COLO668 (cell line): Measurements from ENCODE around the gene CTIF.

Experiments
- DNase-seq: peaks from one replicate; lab custom pipeline; 2025; ENCODE audit not compliant: unreplicated experiment; lab: John Stamatoyannopoulos, UW

Gene CTIF

DNA sequence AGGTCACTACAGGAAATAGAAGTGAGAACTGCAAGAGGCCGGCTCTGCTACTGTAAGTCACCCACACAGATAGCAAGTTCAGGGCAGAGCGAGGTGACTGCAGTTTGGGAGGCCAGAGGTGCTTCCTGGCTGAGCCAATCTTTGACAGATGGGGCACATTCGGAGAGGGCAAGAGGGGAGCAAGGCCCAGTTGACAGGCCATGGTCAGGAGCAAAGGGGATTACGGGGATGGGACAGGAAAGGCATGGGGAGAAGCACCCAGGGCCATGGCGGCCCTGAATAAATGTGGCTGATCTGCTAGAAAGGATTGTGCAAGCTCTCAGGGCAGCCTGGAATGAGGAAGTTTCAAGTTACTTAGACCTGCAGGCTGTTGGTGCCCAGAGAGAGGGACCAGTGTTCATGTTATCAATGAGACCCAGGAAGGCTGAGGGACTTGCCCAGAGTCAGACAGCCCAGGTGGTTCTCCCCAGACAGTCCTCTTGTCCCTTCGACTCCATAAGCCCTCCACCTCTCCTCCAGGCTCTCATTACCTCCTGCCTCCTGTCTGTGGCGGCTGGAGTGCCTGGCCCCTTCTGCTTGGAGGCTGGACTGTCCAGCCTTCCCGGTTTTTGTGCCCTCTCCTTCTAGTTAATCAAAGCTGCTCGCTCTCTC is 123.3 kb downstream of the CTIF start:
- DNase-seq, result no peak

DNA sequence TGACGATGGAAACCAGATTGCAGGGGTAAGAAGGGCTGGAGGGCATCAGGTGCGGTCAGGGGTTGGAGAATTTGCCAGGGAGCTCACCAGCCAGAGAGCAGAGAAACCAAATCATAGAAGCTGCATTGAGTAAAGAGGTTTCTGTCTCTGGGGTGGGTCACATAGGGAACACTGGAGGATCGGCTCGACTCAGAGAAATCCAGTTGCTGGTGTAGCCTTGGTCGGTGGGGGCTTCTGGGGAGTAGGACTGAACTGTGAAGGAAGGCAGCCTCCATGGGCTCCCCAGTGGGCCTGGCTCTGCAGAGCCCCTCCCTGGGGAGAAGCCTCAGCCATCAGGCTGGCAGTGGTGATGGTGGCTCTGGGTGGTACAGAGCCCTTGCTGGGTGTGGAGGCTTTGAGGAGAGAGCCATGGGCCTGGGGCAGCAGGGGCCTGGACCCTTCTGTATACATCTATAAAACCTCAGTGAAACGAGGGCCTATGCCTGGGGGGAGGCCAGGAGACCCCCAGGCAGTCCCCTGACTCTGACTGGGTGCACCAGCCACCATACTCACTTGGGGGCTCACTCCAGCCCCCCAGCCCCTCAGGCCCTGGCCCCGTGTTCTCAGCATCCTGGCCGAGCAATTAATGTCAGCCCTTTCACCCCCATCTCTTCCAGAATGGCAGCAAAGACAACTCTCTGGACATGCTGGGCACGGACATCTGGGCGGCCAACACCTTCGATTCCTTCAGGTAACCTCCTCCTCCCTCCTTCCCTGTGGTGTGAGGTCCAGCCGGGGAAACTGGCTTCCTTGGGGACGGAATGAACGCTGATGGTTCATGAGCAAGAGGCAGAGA is 124.5 kb downstream of the CTIF start:
- DNase-seq, result no peak

DNA sequence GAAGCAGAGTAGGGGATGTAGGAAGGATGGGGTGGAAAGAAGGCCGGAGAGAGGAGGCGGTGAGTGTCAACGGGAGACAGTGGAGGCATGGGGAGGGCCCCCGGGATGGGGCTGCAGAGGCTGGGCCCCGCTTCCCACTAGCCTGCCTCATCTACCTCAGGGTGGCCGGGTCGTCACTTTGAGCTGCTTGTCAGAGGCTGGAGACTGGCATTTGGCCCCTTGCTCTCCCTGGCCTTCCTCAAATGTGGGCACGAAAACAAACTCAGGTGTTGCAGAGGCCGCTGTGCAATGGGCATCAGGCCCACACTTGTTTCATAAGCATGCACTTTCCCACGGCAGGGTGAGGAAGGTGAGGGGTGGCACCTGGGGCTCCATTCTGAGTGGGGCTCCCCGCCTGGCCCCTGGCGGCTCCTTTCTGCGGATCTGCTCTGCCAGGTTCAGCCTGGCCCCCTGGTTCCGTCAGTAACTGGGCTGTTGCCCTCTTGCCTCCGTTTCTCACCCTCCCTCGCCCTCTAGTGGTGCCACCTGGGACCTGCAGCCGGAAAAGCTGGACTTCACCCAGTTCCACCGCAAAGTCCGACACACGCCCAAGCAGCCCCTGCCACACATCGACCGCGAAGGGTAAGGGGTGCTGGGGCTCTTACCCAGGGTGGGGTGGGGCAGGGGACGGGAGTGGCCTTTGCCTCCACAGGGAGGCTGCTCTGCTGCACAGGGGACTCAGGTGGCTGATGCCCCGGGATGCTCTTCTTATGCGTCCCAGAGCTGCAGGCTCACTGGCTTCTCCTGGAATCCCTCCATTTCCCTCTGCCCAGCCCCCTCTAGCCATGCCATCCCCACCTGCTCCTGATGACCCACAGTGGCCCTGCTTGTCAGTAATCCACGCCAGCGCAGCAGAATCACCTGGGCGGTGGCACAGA is 125.4 kb downstream of the CTIF start:
- peak; percentile 62 for DNase-seq

DNA sequence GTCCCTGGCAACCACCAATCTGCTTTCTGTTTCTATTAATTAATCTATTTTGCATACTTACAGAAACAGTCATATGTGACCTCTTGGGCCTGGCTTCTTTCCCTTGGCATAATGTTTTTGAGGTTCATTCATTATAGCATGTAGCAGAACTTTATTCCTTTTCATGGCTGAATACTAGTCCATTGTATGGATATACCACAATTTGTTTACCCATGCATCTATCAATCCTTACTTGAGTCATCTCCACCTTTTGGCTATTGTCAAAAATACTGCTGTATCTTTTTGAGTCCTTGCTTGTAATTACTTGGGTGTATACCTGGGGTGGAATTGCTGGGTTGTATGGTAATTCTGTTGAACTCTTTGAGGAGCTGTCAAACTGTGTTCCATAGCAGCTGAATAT is 126.8 kb downstream of the CTIF start:
- no peak for DNase-seq

DNA sequence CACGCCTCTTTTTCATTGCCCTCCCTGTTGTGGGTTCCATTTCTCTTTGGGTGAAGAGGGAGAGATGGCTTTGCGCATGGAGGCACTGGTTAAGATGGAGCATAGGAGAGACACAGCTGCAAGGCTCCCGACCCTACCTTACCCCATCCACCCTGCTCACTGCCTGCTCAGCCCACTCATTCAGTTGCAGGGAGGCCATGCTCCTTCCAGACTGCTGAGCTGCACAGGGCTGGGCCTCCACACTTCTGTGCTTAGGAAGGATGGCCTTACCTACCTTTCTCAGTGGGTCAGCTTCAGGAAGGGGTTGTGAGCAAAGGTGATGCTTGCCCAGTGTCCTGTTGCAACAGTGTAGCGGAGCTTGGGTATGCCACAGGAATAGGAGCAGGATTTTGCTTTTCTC is 127.8 kb downstream of the CTIF start:
- no peak for DNase-seq

DNA sequence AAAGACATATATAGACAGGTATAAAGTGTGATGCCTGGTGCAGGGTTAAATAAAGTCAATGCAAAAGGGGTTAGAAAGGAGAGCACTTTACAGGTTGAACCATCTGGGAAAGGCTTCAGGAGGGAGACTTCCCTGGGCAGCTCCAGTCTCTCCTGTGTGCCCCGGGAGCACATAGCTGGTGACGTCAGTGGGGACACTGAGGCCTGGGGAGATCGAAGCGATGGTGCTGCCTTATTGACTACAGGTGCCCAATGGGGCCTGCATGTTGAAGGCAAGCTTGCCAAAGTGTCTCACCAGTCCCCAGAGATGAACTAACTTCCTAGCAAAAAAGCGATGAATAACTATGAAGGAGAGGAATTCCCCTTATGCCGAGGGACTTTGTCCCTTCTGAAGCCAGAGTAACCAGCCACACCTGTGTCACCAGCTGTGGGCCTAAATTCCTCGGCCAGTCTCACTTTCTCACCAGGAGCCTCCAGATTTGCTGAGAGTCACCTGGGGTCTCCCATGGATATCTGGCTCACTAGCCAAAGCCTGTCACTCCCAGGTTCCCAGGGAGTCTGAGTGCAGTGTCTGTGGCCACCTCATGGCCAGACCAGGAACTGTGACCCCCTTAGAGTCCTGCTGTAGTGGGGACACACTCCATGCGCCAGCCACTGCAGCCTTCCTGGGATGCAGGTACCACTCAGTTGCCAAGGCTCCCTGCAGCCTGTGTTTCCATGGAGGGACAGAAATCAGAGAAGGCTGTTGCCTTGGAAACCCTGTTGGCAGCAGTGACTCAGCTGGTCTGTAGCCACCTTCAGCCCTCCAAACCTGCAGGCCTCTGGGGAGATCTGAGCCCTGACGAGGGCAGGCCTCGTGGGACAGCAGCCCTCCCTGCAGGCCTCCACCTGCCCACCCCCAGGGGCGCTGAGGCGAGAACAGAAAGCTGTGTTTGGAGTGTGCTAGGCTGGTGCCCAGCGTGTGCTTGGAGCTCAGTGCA is 128.7 kb downstream of the CTIF start:
- peak; percentile 56 for DNase-seq

DNA sequence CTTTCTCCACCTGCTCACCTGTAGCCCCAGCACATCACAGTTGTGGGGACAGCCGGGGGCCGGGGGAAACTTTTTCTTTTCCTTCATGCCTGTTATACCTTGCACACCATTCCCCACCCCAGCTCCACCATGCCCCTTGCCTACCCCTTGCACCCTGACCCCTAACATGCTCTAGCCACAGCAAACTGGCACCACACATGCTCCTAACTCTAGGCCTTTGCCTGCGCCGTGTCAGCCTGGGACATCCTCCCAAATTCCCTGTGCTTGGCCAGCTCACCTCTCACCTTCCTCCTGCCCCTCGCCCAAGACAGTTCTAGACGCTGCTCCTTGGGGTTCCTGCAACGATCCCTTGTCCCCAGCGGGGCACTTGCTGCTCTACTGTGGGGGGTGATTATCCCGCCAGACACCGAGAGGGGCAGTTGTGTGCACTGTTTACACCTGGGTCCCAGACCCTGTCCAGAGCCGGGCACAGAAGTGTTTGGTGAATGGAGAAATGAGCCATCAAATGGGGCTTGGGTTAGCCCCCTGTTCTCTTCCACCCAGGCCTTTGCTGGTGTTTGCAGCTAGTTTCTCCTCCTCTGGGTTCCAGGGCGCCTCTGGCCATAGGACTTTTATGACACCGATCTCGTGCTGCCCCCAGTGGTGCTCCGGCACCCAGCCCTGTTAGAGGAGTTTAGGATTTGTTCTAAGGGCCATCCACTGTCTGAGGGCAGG is 129.8 kb downstream of the CTIF start:
- DNase-seq, result no peak

DNA sequence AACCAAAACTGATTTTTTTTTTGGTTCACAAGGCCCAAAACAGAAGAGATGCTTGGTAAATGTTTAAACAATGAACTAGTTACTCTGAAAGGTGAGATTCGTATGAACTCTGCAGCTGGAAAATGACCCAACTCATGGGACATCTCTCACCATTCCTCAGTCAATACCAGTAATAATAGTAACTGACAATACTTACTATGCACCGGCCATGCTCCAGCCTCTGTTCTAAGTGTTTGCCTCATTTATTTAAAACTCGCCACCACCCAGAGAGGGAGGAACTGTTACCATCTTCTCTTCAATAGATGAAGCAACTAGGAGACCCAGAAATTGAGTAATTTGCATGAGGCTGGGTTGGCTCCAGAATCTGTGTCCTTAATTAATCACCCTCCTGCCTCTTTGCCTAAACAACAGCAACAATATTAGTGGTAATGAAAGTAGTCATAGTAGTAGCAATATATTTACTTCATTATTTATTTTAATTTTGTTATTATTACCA is 130.4 kb downstream of the CTIF start:
- no peak for DNase-seq

DNA sequence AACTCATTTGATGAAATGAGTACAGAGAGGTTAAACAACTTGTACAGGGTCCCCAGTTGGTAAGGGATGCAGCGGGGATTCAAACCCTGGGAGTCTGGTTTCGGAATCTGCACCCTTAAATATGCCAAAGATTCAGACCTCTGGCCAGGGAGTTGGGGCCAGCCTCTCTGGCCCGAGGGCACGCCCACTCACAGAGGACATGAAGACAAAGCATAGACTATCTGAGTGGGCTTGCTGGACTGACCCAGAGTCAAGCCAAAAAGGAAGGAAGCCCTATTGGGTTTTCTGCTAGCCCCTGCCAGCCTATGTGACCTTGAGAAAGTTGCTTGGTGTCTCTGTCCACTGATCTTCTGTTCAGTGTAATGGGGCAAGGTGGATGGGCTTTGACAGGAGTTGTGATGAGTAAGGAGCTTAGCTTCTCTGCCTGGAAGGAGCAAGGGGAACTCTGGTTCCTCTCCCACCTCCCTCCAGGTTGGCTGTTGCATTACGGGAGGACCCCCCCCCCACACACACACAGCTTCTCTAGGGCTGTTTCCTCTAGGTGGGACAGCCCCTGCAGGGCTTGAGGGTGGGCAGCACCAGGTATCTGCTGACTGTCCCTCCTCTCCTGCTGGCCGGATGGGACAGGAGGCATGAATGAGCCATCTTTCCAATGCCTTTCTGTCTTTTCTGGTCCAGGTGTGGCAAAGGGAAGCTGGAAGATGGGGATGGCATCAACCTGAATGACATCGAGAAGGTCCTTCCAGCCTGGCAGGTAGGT is 131.3 kb downstream of the CTIF start:
- DNase-seq, result no peak

DNA sequence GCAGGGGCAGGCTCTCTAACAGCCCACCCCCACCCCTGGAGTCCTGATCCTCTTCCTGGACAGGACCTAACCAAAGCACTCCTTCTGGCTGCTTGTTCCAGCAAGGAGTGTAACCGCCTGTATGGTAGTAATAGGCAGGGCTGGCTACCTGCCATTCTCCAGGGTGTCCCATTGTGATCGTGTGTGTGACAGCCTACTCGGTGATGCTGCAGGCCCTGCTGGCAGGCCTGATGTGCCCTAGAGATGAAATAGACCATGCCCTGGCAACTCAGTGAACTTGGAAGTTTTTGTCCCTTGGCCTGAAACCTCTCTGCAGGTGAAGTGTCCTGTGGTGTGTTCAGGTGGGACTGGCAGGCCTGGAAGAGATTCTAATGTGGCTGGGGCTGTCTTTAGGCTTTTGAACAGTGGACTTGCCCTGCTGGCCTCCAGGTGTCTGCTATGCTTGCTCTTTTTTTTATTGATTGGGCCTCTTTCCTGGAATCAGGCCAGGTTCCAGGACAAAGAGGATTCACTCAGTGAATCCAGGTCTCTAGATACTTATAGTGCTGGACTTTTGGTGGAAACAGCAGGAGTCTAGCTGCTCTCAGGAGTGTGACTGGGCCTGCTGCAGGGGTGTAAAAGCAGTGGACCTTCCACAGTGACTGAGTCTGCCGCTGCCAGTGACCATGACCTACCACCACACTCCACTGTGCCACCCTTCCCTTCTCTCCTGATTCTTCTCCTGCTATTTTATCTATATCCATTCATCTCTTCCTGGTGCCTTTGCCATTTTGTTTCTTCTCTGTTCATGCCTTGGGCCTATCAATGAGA is 132.1 kb downstream of the CTIF start:
- peak; percentile 49 for DNase-seq

DNA sequence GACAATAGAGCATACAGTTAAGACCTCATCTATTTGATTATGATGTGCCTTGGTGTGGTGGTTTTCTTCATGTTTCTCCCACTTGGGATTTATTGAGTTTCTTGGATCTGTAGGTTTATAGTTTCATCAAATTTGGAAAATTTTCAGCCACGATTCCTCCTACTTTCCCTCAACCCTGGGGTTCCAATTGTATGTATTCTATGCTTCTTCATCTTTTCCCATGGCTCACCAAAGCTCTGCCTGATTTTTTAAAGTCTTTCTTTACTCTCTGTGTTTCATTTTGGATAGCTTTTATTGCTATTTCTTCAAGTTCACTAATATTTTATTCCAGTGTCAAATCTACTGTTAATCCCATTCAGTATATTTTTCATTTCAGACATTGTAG is 132.7 kb downstream of the CTIF start:
- DNase-seq, result no peak

DNA sequence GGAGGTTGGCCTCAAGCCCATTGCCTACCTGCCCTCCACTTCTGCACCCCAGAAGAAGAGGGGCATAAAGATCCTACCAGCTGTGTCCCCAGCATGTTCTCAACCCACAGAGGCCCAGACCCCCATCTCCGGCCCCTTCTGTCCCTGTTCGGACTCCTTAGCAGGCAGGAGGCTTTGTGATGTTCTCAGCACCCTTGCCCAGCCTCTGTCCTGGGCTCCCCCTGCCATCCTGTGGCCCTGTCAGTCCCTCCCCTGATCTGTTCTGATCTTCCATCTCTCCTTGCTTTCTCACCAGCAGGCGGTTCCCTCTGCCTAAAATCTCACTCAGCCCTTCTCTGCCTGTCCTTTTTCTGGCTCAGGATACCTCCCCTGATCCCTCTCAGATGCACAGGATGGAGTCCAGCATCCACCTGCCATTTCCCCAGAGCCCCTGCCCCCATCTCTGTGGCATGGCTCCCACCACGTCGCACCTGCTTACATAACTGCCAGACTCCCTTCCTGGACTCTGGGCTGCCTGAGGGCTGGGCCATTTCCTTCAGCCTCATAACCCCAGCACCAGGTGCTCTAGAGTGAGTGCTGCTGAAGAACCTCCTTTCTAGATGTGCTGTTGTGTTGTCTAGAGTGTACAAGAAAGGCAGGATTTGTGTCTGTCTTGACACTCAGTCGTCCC is 134.0 kb downstream of the CTIF start:
- peak; percentile 36 for DNase-seq

DNA sequence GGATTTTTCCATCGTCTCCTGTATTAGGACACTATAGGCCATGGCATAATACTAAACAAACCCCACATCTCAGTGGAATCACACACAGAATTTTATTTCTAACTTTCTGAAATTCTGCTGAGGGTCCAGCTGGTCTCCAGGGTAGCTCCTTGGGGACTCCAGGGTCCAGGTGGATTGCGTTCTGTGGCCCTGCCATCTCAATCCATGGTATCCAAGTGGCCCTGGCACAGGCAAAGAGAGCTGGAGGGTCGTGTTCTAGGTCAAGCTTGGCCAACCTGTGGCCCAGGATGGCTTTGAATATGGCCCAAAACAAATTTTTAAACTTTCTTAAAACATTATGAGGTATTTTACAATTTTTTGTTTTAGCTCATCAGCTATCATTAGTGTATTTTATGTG is 134.6 kb downstream of the CTIF start:
- no peak for DNase-seq

DNA sequence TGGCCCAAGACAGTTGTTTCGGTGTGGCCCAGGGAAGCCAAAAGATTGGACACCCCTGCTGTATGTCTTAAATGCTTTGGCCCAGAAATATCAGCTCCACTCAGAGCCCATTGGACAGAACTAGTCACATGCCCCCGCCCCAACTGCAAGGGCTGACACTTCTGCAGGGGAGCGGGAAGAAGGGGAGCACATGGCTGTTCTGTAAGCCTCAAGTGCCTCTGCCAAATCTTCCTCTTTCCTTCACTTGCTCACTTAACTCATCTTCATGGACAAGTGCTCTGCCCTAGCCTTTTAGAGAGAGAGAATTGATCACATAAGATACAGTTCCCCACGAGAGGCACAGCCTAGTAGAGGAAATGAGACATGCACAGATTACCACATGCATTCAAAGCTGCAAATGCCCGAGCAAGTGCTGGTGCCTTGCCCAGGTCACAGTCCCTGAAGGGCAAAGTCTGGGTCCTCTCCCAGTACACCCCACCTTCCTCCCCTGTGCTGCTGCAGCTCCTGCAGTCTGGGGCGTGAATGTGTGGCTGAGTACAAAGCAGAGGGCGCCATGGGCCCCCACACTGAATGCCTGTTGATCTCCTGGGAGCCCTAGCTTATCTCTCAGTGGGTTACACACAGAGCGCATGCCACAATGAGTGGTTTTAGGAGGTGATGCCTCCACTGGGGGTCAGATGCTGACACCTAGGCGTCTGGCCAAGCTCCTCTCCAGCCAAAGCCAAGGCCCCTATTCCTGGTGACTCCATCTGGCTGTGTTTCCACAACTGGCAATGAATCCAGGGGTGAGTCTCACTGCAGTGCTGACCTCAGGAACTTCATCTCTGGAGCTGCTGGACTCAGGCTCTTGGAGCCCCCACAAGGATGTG is 135.3 kb downstream of the CTIF start:
- no peak for DNase-seq

DNA sequence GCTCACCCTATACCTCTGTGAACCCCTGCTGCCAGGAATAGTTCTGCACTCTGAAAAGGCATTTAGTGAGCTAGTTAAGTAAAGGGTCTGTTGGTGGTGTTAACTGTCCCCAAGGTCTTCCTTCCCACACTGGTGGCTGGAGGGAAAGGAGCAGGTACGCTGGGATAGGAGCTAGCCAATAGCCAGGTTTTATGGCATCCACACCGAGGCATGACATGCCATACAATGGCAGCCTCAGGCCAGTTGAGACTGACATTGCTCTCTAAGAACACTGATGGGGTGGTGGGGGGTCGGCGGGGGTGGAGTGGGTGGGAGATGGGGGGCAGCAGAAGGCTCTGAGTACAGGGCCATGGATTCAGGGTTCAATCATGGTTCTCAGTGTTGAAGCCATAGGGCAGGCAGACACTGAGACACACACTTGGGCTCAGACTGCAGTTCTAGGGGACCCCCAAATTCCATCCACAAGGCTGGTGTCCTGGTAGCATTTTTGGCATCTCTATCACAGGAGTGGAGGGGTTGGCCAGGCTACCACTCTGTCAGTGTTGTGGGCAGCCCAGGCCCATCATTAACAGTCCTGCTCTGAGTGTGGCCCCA is 136.0 kb downstream of the CTIF start:
- DNase-seq, result no peak

DNA sequence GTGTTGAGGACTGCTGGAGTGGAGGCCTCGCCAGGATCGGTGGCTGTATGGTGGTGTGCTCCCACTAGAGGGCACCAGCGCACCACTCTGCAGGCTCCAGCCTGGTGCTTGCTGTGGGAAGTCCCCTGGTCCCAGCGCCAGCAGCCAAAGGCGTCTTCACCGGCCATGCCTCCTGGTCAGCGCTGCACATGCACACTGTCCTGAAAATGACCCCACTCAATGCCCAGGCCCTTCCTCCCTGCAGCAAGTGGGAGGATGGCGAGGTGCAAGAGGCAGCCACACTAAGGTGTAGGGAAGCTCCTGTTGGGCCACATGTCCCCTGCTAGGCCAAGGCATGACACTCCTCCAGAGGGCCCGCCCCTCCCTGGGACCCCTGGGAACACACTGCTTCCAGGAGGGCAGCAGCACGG is 136.5 kb downstream of the CTIF start:
- DNase-seq, result peak; percentile 82
